ENCODE data around the gene SLC16A8. TPM values are rescaled to one million over a fixed set of nuclear protein-coding genes. Genes with fewer than 3 reads are reported as not detected.

SLC16A8 gene
- total RNA-seq, 1 experiment from 2014 or later = 1.1 TPM

DNA sequence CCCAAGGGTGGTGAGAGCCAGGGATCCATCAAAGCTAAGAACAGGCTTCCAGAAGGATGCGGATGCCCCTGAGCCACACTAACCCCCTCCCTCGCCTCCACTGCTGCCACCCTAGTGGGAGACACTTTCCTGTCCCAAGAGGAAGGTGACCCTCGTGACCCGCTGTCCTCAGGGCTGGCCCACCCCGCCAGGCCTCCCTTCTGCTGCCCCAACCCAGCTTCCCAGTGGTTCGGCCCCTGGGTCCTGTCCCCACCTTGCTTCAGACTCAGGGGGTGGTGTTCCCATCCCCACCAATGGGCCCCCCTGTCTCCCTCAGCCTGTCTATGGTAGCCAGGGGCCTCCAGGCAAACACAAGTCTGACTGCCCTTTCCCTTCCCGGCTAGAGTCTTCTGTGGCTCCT is 33.3 kb downstream of the SLC16A8 start:
- Histone ChIP-seq H2BK12ac (ENCODE audit: insufficient read length, low read depth, low read length) (no peak overlapping the region), H3K23ac (ENCODE audit: insufficient read length, low read depth, low read length) (no peak overlapping the region)
- TF ChIP-seq, protein P1, sequence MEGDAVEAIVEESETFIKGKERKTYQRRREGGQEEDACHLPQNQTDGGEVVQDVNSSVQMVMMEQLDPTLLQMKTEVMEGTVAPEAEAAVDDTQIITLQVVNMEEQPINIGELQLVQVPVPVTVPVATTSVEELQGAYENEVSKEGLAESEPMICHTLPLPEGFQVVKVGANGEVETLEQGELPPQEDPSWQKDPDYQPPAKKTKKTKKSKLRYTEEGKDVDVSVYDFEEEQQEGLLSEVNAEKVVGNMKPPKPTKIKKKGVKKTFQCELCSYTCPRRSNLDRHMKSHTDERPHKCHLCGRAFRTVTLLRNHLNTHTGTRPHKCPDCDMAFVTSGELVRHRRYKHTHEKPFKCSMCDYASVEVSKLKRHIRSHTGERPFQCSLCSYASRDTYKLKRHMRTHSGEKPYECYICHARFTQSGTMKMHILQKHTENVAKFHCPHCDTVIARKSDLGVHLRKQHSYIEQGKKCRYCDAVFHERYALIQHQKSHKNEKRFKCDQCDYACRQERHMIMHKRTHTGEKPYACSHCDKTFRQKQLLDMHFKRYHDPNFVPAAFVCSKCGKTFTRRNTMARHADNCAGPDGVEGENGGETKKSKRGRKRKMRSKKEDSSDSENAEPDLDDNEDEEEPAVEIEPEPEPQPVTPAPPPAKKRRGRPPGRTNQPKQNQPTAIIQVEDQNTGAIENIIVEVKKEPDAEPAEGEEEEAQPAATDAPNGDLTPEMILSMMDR (conservative IDR thresholded peaks at IDR 0.05) = no peak

More for the DNA sequence above, 33.3 kb downstream of the SLC16A8 start:
- Histone ChIP-seq H3K9ac (ENCODE audit: extremely low read depth, insufficient read length, low read length) (no peak overlapping the region), H3K14ac (ENCODE audit: insufficient read depth, low read length) (no peak overlapping the region), H3K27me3 (ENCODE audit: insufficient read depth, low read length) (no peaks in the 10 kb centered on the region), H3T11ph (ENCODE audit: low read length) (no peak overlapping the region), H4K20me1 (ENCODE audit: control insufficient read depth, insufficient read depth, insufficient read length) (no peaks in the 10 kb centered on the region), H3K4me2 (ENCODE audit: insufficient read depth, insufficient read length, low read length) (no peak overlapping the region), H4K8ac (replicated peaks; ENCODE audit: insufficient read length, low read depth, low read length) (no peak overlapping the region), H3K18ac (ENCODE audit: insufficient read length, low read depth, low read length) (no peak overlapping the region), H3K27ac (ENCODE audit: insufficient read length, low read depth, low read length) (no peak overlapping the region), H3K79me2 (ENCODE audit: insufficient read depth, low read length) (no peaks in the 10 kb centered on the region), H4K91ac (ENCODE audit: insufficient read length, low read depth, low read length) (no peak overlapping the region), H2BK15ac (ENCODE audit: low read depth, low read length) (no peak overlapping the region), H4K5ac (ENCODE audit: insufficient read length, low read depth, low read length) (no peak overlapping the region), H3K9me3 (ENCODE audit: control insufficient read depth, low read depth, low read length) (no peaks in the 10 kb centered on the region), H2AFZ (ENCODE audit: low read length) (no peak overlapping the region), H2BK5ac (ENCODE audit: insufficient read length, low read length) (no peak overlapping the region), H3K4ac (ENCODE audit: low read depth, low read length) (no peak overlapping the region), H2AK5ac (ENCODE audit: insufficient read length, low read length) (no peak overlapping the region), H3K79me1 (ENCODE audit: insufficient read depth, low read depth, low read length, poor library complexity, severe bottlenecking) (no peaks in the 10 kb centered on the region), H2BK120ac (ENCODE audit: low read depth, low read length, poor library complexity, severe bottlenecking) (no peak overlapping the region), H3K4me1 (ENCODE audit: insufficient read depth, low read length) (no peaks in the 10 kb centered on the region), H3K23me2 (ENCODE audit: insufficient read length, low read depth, low read length, poor library complexity, severe bottlenecking) (no peaks in the 10 kb centered on the region), H2BK20ac (ENCODE audit: low read depth, low read length, poor library complexity, severe bottlenecking) (no peak overlapping the region), H3K56ac (ENCODE audit: insufficient read length, low read depth, low read length) (no peak overlapping the region)
- Mint-ChIP-seq H3K27me3 (ENCODE audit: low read depth) (peaks cover 35% of the 10 kb centered on the region), H3K4me3 (no peak overlapping the region), H3K27ac (no peak overlapping the region; a peak in 1 of 7 replicates), H3K9me3 (no peaks in the 10 kb centered on the region), H3K4me1 (peaks cover 5 to 6% of the 10 kb centered on the region in 2 experiments; a peak in 3 of 4 replicates), H3K36me3 (ENCODE audit: insufficient read depth in 1 of 3, low read depth in 3 of 3) (no peaks in the 10 kb centered on the region)
- WGBS (ENCODE audit: extremely low coverage, insufficient read length, low lambda C conversion rate) = no CpG with 5 or more reads among the region's 7 CpGs
- DNase-seq = no peak
